ENCODE results near the gene ANO4. TPM values are rescaled to one million over a fixed set of nuclear protein-coding genes. Genes with fewer than 3 reads are reported as not detected.

The ANO4 gene
- total and polyA plus RNA-seq, 4 donors = 0.10 to 1.9 (median 0.86) TPM

DNA sequence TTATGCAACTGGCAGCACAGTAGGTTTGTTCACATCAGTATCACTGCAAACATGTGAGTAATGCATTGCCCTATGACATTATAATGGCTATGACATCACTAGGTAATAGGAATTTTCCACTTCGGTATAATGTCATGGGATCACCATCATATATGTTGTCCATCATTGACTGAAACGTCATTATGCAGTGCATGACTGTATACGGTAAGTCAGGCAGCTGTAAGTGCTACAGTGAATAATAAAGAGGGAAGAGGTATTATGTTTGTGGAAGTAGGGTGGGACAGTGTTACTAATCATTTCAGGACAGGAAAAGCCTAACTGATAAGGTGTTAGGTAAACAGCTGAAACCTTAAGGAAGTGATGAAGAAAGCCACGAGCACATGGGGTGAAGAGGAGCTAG, 68.1 kb downstream of the ANO4 start:
- TF ChIP-seq, protein P1, sequence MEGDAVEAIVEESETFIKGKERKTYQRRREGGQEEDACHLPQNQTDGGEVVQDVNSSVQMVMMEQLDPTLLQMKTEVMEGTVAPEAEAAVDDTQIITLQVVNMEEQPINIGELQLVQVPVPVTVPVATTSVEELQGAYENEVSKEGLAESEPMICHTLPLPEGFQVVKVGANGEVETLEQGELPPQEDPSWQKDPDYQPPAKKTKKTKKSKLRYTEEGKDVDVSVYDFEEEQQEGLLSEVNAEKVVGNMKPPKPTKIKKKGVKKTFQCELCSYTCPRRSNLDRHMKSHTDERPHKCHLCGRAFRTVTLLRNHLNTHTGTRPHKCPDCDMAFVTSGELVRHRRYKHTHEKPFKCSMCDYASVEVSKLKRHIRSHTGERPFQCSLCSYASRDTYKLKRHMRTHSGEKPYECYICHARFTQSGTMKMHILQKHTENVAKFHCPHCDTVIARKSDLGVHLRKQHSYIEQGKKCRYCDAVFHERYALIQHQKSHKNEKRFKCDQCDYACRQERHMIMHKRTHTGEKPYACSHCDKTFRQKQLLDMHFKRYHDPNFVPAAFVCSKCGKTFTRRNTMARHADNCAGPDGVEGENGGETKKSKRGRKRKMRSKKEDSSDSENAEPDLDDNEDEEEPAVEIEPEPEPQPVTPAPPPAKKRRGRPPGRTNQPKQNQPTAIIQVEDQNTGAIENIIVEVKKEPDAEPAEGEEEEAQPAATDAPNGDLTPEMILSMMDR (IDR thresholded peaks at IDR 0.05; ENCODE audit: control extremely low read depth, extremely low read depth) = no peak
- Histone ChIP-seq H3K27ac (ENCODE audit: low read depth in 1 of 2, low read length in 1 of 2) (no peak overlapping the region), H3K9me3 (ENCODE audit: control insufficient read depth in 4 of 4, insufficient read depth in 3 of 4, low read length in 3 of 4) (peaks cover 0 to 2% (median 0%) of the 10 kb centered on the region in 4 donors), H3K4me1 (ENCODE audit: control insufficient read depth in 5 of 5, insufficient read depth in 5 of 5, low read length in 5 of 5) (no peaks in the 10 kb centered on the region), H3K9ac (ENCODE audit: insufficient read depth in 1 of 2, low read length in 2 of 2) (no peak overlapping the region), H3K4me3 (no peak overlapping the region), H3K36me3 (ENCODE audit: control insufficient read depth in 4 of 4, insufficient read depth in 4 of 4, low read length in 4 of 4) (no peaks in the 10 kb centered on the region), H3K27me3 (ENCODE audit: control insufficient read depth in 3 of 3, insufficient read depth in 3 of 3, low read length in 2 of 3) (no peaks in the 10 kb centered on the region)
- 53 to 54% methylated on average over 4 of the region's 4 CpGs for WGBS, 2 donors
- ATAC-seq (ENCODE audit: insufficient read depth, low FRiP score) (no peak), DNase-seq (no peak)

DNA sequence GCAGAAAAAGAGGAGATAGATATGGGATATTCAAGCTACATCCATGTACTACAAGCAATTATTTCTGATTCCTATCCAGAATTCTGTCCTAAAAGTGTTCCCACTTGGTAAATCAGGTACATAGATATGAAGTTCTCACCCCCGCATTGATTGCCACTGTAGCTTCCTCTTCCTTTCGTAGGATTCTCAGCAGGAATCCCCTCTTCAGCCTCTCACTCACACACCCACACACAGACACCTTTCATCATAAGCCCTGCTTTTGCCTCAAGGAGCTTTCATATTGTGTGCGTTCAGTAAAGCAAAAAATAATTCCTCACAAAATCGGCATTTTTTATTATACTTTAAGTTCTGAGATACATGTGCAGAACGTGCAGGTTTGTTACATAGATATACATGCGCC, 69.8 kb downstream of the ANO4 start:
- H3K27ac ChIP-seq (ENCODE audit: low read depth in 1 of 2, low read length in 1 of 2) = no peak overlapping the region
- TF ChIP-seq, protein P1 (IDR thresholded peaks at IDR 0.05; ENCODE audit: control extremely low read depth, extremely low read depth) = no peak
- H3K4me3 ChIP-seq = no peak overlapping the region
- ATAC-seq (ENCODE audit: insufficient read depth, low FRiP score) = no peak
- no peaks in the 10 kb centered on the region for H3K36me3 ChIP-seq (ENCODE audit: control insufficient read depth in 4 of 4, insufficient read depth in 4 of 4, low read length in 4 of 4)
- no peak overlapping the region for H3K9ac ChIP-seq (ENCODE audit: insufficient read depth in 1 of 2, low read length in 2 of 2)
- H3K27me3 ChIP-seq (ENCODE audit: control insufficient read depth in 3 of 3, insufficient read depth in 3 of 3, low read length in 2 of 3) = no peaks in the 10 kb centered on the region
- WGBS, 2 donors = 78 to 93% methylated on average over 6 of the region's 6 CpGs
- DNase-seq = no peak
- no peaks in the 10 kb centered on the region for H3K4me1 ChIP-seq (ENCODE audit: control insufficient read depth in 5 of 5, insufficient read depth in 5 of 5, low read length in 5 of 5)
- H3K9me3 ChIP-seq (ENCODE audit: control insufficient read depth in 4 of 4, insufficient read depth in 3 of 4, low read length in 3 of 4) = peaks cover 0 to 2% (median 0%) of the 10 kb centered on the region in 4 donors

DNA sequence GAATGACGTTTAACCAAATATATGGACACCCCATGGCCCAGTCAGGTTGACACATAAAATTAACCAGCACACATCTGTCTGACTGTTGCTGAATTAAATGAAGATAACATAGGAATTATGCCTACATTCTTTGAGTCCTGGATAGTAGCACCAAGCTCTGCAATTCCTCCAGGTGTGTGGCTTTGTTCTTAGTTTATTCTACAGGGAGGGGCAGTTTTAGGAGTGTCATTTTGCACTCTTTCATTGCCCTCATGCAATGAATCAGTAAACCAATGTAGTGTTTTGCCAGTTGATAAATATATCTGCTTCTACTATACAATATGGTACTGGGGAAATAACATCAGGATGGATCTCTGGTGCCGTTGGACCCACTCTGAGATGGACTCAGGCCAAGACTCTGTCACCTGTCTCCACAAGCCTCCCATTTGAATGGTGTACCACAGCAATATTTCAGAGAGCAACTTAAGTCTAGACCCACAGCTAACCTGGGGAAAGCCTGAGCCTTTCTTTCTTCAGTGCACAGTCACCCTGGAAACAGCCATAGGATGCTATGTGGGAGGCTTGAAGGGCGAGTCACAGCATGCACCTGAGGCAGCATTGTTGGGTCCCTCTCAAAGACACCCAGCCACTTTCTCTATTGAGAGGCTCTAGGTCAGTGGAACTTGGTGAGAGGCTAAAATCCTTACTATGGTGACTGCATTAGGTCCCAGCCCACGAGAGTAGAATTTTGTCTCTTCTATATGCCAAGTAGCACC, 73.2 kb downstream of the ANO4 start:
- no peak overlapping the region for H3K27ac ChIP-seq (ENCODE audit: low read depth in 1 of 2, low read length in 1 of 2)
- H3K9me3 ChIP-seq (ENCODE audit: control insufficient read depth in 4 of 4, insufficient read depth in 3 of 4, low read length in 3 of 4) = no peaks in the 10 kb centered on the region
- H3K9ac ChIP-seq (ENCODE audit: insufficient read depth in 1 of 2, low read length in 2 of 2) = no peak overlapping the region
- H3K36me3 ChIP-seq (ENCODE audit: control insufficient read depth in 4 of 4, insufficient read depth in 4 of 4, low read length in 4 of 4) = no peaks in the 10 kb centered on the region
- H3K4me3 ChIP-seq = no peak overlapping the region
- H3K4me1 ChIP-seq (ENCODE audit: control insufficient read depth in 5 of 5, insufficient read depth in 5 of 5, low read length in 5 of 5) = no peaks in the 10 kb centered on the region
- no peak for ATAC-seq (ENCODE audit: insufficient read depth, low FRiP score)
- TF ChIP-seq, protein P1 (IDR thresholded peaks at IDR 0.05; ENCODE audit: control extremely low read depth, extremely low read depth) = no peak
- DNase-seq = no peak
- H3K27me3 ChIP-seq (ENCODE audit: control insufficient read depth in 3 of 3, insufficient read depth in 3 of 3, low read length in 2 of 3) = no peaks in the 10 kb centered on the region
- 70 to 80% methylated on average over 4 of the region's 4 CpGs for WGBS, 2 donors

DNA sequence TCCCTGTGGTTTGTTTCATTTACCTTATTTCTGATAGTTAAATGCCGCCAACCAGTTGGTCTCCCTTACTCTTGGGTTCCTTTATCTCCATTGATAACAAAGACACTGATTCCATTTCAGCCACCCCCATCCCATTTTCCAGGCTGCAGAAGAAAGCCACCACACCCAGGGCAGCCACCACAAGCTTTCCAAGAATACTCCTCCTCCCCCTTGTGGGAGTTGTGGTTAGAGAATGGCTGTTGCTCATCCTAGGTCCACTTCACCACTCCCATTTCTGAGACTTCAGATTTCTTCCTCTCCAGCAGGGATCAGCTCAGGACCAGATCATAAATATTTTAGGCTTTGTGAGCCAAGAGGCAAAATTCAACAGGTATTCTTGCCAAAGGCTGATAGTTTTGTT, 73.9 kb downstream of the ANO4 start:
- no peaks in the 10 kb centered on the region for H3K27me3 ChIP-seq (ENCODE audit: control insufficient read depth in 3 of 3, insufficient read depth in 3 of 3, low read length in 2 of 3)
- H3K4me3 ChIP-seq = no peak overlapping the region
- DNase-seq = no peak
- H3K27ac ChIP-seq (ENCODE audit: low read depth in 1 of 2, low read length in 1 of 2) = no peak overlapping the region
- 94 to 95% methylated on average over 1 of the region's 1 CpG for WGBS, 2 donors
- H3K9me3 ChIP-seq (ENCODE audit: control insufficient read depth in 4 of 4, insufficient read depth in 3 of 4, low read length in 3 of 4) = no peaks in the 10 kb centered on the region
- H3K4me1 ChIP-seq (ENCODE audit: control insufficient read depth in 5 of 5, insufficient read depth in 5 of 5, low read length in 5 of 5) = no peaks in the 10 kb centered on the region
- ATAC-seq (ENCODE audit: insufficient read depth, low FRiP score) = no peak
- H3K36me3 ChIP-seq (ENCODE audit: control insufficient read depth in 4 of 4, insufficient read depth in 4 of 4, low read length in 4 of 4) = no peaks in the 10 kb centered on the region
- no peak overlapping the region for H3K9ac ChIP-seq (ENCODE audit: insufficient read depth in 1 of 2, low read length in 2 of 2)
- TF ChIP-seq, protein P1 (IDR thresholded peaks at IDR 0.05; ENCODE audit: control extremely low read depth, extremely low read depth) = no peak

Measured in lung (tissue), 12 donors.